Ishikawa (cell line): ENCODE measurements around the gene CCDC69.

ENCODE experiments used
- CEBPB ChIP-seq: IDR thresholded peaks from 2 replicates; pipeline ENCODE4 v1.6.1; 2012
- CREB1 ChIP-seq: IDR thresholded peaks from 2 replicates; pipeline ENCODE4 v1.6.1; 2012; ENCODE audit warnings: low read depth
- EGR1 ChIP-seq: IDR thresholded peaks from 2 replicates; pipeline ENCODE4 v1.6.1; 2012
- EP300 ChIP-seq: IDR thresholded peaks from 2 replicates; pipeline ENCODE4 v1.6.1; 2012; ENCODE audit warnings: borderline replicate concordance
- FOXM1 ChIP-seq: IDR thresholded peaks from 2 replicates; pipeline ENCODE4 v1.6.1; 2012; ENCODE audit warnings: low read depth, borderline replicate concordance
- MAX ChIP-seq: IDR thresholded peaks from 2 replicates; pipeline ENCODE4 v1.6.1; 2012
- NFIC ChIP-seq: IDR thresholded peaks from 2 replicates; pipeline ENCODE4 v1.6.1; 2012
- RAD21 ChIP-seq: IDR thresholded peaks from 2 replicates; pipeline ENCODE4 v1.6.1; 2012; ENCODE audit warnings: low read depth
- TAF1 ChIP-seq: IDR thresholded peaks from 2 replicates; pipeline ENCODE4 v1.6.1; 2012; ENCODE audit warnings: low read depth, mild to moderate bottlenecking
- TCF12 ChIP-seq: IDR thresholded peaks from 2 replicates; pipeline ENCODE4 v1.6.1; 2012; ENCODE audit warnings: low read depth
- TEAD4 ChIP-seq: IDR thresholded peaks from 2 replicates; pipeline ENCODE4 v1.6.1; 2012
- USF1 ChIP-seq: IDR thresholded peaks from 2 replicates; pipeline ENCODE4 v1.6.1; 2012
- YY1 ChIP-seq: IDR thresholded peaks from 2 replicates; pipeline ENCODE4 v1.6.1; 2012; ENCODE audit warnings: low read depth
- ZBTB7A ChIP-seq: IDR thresholded peaks from 2 replicates; pipeline ENCODE4 v1.6.1; 2012; ENCODE audit warnings: low read depth
- TF ChIP-seq, protein P1 (sequence below): IDR thresholded peaks from 2 replicates; pipeline ENCODE4 v1.6.1; 2012; ENCODE audit warnings: low read depth, mild to moderate bottlenecking

CCDC69 gene

DNA sequence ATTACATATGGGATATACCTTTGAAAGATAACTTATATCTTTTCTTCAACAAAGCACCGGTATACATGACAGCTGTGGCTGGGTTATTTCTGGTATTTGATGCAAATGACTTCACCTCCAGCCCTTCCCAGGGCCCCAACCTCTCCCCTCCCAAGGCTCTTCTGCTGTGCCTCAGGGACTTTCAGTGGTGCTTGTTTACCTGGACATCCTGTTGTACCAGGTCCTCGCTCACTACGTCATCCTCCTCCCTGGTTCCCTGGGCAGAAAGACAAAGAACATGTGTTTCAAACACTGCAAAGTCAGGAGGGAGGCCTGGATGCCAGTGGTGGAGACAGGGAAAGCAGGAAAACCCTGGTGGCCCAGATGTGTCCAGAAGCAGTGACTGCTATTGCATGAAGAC lies 89.7 kb downstream of the CCDC69 start:
- no peak for TF ChIP-seq YY1
- no peak for TF ChIP-seq ZBTB7A
- no peak for TF ChIP-seq TCF12
- no peak for TF ChIP-seq TAF1
- TF ChIP-seq CEBPB = no peak
- no peak for TF ChIP-seq CREB1
- TF ChIP-seq EP300 = no peak
- no peak for TF ChIP-seq USF1
- no peak for TF ChIP-seq RAD21
- TF ChIP-seq FOXM1 = no peak
- no peak for TF ChIP-seq NFIC
- TF ChIP-seq TEAD4 = no peak
- no peak for TF ChIP-seq MAX
- TF ChIP-seq, protein P1, sequence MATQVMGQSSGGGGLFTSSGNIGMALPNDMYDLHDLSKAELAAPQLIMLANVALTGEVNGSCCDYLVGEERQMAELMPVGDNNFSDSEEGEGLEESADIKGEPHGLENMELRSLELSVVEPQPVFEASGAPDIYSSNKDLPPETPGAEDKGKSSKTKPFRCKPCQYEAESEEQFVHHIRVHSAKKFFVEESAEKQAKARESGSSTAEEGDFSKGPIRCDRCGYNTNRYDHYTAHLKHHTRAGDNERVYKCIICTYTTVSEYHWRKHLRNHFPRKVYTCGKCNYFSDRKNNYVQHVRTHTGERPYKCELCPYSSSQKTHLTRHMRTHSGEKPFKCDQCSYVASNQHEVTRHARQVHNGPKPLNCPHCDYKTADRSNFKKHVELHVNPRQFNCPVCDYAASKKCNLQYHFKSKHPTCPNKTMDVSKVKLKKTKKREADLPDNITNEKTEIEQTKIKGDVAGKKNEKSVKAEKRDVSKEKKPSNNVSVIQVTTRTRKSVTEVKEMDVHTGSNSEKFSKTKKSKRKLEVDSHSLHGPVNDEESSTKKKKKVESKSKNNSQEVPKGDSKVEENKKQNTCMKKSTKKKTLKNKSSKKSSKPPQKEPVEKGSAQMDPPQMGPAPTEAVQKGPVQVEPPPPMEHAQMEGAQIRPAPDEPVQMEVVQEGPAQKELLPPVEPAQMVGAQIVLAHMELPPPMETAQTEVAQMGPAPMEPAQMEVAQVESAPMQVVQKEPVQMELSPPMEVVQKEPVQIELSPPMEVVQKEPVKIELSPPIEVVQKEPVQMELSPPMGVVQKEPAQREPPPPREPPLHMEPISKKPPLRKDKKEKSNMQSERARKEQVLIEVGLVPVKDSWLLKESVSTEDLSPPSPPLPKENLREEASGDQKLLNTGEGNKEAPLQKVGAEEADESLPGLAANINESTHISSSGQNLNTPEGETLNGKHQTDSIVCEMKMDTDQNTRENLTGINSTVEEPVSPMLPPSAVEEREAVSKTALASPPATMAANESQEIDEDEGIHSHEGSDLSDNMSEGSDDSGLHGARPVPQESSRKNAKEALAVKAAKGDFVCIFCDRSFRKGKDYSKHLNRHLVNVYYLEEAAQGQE = no peak
- TF ChIP-seq EGR1 = no peak

DNA sequence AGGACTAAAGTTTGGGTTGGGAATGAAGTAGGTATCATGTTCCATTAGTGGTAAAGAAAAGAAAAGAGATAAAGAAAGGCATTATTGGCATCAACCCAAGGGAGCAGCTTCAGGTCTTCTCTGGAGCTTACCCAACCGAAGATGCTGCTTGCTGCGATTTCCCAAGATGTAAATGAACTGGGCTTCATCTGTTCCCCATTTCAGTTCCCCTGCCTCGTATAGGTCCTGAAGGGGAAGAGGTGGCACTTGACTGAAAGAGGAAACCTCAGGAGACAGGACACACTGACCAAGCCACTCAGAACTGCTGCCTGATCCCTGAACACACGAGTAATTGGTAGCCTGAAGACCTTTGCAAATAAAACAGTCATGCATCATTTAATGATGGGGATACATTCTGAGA lies 90.9 kb downstream of the CCDC69 start:
- TF ChIP-seq CEBPB = no peak
- no peak for TF ChIP-seq MAX
- TF ChIP-seq ZBTB7A = no peak
- no peak for TF ChIP-seq RAD21
- TF ChIP-seq TCF12 = no peak
- TF ChIP-seq EP300 = no peak
- TF ChIP-seq CREB1 = no peak
- TF ChIP-seq, protein P1 = no peak
- TF ChIP-seq TEAD4 = no peak
- no peak for TF ChIP-seq USF1
- TF ChIP-seq NFIC = no peak
- no peak for TF ChIP-seq FOXM1
- TF ChIP-seq EGR1 = no peak
- TF ChIP-seq TAF1 = no peak
- no peak for TF ChIP-seq YY1
